HG02973 (cell line): Measurements from ENCODE around the gene EXOC6.
A peak's percentile ranks its signal among the peaks of the same experiment; 100 is the strongest.

Source experiments
- ATAC-seq: cut with Tn5 transposase; IDR thresholded peaks from one replicate; pipeline ENCODE4 v1.9.1; 2021; ENCODE audit warnings: moderate library complexity; ENCODE audit not compliant: unreplicated experiment

The EXOC6 gene

DNA sequence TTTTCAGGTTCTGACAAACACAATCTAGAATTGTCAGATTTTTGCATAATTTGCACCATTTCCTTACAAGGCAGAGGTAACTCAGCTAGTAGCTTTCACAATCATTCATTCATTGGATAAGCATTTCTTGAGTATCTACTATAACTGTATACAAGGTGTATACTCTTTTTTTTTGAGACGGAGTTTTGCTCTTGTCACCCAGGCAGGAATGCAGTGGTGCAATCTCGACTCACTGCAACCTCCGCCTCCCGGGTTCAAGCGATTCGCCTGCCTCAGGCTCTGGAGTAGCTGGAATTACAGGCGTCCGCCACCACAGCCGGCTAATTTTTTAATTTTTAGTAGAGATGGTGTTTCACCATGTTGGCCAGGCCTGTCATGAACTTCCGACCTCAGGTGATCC lies 16.2 kb upstream of the EXOC6 start:
- no peak for ATAC-seq

GRCh38 chr10:92832998-92833650 lies 15.2 kb upstream of the EXOC6 start:
- ATAC-seq = no peak

DNA sequence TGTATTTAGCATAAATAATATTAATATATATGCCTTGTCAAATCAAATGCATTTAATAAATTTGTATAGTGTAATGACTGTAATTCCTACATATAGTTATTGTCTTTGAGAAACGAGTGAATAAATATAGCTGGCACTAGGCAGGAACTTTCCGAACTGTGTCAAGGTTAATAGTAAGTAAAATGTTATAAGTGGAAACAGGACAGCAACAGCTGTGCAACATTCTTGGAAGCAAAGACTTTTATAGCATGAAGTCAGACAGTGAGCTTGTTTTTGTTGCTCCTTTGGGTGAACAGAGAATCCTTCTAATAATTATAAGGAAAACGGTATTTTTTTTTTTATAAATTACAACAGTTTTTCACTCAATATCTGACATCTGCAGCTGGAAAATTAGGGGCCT lies 14.0 kb upstream of the EXOC6 start:
- ATAC-seq = no peak

DNA sequence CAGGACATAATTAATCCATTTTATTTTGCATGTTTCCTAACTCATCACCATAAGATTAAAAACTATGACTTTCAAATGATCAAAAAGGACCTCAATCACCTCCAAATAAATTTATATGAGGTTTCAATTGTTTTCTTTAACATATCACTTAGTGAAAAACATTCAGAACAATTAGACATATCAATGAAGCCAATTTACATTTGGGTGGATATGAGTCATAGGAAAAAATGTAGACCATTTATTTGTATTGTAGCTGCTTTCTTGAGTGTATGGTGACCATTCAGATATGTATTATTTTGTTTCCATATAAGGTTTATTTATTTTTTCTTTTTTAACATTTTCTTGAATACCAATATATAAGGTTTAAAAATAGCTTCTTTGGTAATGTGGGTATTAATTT lies 13.3 kb upstream of the EXOC6 start:
- no peak for ATAC-seq

DNA sequence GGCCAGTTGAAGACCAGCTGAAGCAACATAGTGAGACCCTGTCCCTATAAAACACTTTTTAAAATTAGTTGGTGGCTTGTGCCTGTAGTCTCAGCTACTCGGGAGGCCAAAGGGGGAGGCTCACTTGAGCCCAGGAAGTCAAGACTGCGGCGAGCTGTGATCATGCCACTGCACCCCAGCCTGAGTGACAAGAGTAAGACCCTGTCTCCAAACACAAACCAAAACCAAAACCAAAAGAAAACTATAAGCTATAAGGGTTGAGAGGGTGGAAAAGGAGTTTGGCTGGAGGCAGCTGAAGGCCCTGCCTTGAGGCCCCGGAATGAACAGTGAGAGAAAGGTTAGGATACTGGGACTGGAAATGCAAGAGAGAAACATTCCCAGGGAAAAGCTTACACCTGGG lies 10.9 kb upstream of the EXOC6 start:
- no peak for ATAC-seq

DNA sequence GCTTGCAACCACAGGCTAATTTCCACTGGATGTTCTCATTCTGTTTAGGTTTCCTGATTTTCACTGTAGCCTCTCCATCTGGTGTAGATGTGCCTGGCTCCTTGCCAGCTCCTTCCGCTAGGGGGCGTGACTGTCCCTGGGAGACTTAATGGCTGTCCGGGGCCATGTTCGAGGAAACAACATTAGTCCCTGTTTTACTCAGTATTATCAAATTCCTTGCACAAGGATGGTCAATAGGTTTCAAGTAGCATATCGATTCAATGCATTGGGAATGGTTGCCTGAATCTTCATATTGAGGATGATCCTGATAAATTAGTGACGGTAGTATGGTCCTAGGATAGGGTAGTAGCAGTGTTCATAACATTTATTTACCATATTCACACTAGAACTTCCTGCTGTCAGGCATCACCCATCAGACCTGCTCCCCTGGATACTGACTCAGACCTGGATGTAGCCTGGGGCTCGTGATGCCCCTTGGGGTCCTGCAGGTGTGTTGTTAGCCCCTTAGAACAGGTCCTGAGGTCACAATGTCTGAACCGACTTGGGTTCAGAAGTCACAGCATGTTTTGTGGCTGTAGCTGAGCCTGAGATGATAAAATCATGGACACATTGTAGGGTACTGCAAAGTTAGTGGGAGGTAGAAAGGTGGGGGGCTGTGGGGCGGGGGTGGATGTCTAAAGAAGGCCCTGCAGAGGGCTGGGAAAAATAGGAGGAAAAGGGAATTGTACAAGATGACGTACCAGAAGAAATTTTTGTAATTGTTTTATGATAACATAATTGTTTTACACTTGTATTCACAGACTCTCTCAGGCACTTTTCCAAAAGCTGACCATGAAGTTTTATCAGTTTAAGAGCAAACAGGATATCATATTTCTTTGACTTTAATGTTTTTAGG lies 8.9 kb upstream of the EXOC6 start:
- ATAC-seq = no peak

DNA sequence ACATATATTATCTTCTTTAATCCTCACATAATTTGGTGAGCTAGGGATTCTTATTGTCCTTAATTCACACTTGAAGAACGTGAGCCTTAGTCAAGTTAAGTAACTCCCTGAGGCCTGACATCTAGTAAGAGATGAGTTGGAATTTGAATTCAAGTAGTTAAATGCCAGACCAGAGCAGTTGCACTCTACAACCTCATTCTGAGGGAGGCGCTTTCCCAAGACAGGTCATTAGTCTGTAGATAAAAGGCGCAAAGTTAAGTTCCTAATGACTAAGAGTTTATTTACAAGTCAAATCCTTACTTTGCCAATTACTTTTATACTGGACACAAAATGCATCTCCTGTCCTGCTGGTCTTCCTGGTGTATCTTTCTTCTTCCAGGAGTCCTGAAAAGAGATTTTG lies 3.6 kb upstream of the EXOC6 start:
- no peak for ATAC-seq

- no peak for ATAC-seq
Measured at GRCh38 chr10:92845921-92846320, 2.4 kb upstream of the EXOC6 start.

GRCh38 chr10:92846344-92846743 lies 2.0 kb upstream of the EXOC6 start:
- ATAC-seq = no peak

- no peak for ATAC-seq
Measured at GRCh38 chr10:92846854-92847201, 1.5 kb upstream of the EXOC6 start.

DNA sequence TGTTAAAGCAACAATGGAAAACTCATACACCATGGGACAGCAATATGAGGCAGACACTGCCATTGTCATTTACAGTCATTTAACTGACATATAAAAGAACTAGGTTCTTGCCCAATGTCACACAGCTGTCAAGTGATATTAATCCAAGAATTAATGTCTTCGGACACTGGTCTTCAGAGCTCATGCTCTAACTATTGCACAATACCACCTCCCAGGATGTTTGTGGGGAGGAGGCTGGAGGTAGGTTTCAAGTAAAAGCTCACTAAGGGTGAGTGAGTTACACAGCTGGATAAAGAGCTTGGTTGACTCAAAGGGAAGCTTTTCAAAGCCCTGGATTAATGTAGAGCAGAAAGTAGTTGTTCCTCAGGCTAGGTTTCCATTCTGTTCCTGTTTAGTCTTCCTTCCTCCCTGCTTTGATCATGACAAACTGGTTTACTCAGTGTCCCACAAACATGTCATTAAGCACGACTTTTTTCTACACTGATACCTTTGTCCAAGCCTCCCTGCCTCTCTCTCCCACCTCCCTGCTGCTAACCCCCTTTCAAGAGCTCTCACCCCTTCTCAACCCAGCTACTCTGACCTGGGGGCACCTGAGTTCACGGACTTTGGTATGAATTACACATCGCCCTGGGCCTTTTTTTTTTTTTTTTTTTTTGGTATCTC lies 987 bp upstream of the EXOC6 start:
- ATAC-seq = no peak

DNA sequence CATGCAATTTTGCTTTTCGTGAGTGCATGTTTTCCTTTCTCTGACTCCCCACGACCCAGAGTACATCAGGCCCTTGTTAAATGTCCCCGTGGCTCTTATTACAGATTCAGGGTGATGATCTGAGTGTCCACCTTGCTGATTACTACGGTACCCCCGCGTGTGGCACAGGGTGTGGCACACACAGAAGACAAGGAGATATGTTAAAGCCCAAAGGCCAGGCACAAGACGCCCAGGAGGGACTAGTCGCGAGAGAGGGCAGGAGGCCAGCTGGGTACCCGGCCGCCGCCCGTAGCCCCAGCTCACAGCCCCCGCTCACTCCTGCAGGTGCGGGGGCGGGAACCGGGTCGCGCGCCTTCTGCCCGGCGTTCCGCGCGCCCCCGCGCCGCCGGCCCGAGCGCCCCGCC lies 281 bp upstream of the EXOC6 start:
- ATAC-seq = peak; percentile 40

DNA sequence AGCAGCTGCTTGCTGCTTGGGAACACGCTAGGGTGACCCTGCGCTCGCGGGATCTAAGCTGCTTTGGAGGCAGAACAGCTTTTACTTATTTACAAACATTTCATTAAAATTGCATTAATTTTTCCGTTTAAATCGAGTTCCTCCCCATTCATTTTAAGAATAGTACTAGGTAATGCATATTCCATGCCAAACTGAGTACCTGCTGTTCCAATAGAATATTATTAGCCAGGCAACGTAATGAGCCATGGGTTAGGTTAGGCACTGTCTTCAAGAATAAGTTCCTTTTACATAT lies 860 bp downstream of the EXOC6 start:
- no peak for ATAC-seq

DNA sequence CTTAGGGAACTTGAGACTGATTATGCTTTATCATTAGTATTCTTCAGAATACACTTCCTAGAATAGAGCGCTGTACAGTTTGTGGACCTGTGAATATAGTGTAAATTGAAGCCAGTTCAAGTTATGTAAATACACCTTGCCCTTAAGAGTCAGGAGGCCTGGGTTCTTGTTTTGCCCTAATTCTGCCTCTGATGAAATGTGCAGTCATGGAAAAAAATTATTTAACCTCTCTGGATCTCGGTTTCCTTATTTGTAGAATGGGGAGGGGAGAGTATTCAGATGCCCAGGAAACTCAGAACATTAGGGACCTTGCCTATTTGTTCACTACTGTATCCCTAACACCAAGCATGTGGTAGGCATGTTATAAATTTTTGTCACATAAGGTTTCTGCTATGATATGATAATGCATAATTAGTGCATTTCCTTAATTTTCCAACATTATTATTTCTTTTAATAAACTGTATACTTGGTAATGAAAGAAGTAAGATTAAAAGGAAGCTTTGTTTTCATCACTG lies 1.3 kb downstream of the EXOC6 start:
- ATAC-seq = no peak

- no peak for ATAC-seq
Measured at GRCh38 chr10:92850185-92850584, 1.9 kb downstream of the EXOC6 start.

DNA sequence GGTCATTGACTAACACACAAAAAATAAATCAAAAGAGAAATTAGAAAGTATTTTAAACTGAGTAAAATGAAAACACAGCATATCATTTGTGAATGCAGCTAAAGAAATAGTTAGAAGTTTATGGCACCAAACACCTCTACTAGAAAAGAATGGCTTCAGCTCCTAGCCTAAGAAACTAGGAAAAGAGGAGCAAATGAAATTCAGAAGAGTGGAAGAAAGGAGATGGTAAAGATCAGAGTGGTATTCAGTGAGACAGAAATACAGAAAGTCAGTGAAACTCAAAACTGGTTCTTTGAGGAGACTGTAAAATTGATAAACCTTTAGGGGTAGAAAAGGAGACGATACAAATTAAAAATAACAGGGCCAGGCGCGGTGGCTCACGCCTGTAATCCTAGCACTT lies 2.7 kb downstream of the EXOC6 start:
- ATAC-seq = no peak

GRCh38 chr10:92855560-92855959 lies 7.2 kb downstream of the EXOC6 start:
- ATAC-seq = no peak

DNA sequence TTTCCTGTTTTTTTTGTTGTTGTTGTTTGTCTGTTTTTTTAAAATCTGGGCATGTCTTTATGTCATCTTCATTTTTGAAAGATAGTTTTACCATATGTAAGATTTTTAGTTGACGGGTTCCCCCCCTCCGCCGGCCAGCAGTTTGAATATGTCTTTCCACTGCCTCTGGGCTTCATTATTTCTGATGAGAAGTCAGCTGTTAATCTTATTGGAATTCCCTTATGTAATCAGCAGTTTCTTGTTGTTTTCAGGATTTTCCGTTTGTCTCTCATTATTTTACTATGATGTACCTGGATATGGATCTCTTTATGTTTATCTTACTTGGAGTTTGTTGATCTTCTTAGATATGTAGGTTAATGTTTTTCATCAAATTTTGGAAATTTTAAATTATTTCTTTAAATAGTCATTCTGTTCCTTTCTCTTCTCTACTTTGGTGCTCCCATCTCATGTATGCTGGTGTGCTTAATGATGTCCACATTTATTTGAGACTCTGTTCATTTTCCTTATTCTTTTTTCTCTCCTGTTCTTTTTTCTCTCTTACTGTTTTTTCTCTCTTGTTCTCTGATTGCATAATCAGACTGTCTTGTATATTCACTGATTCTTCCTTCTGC lies 9.7 kb downstream of the EXOC6 start:
- no peak for ATAC-seq

- no peak for ATAC-seq
Measured at GRCh38 chr10:92867235-92867634, 18.9 kb downstream of the EXOC6 start.

DNA sequence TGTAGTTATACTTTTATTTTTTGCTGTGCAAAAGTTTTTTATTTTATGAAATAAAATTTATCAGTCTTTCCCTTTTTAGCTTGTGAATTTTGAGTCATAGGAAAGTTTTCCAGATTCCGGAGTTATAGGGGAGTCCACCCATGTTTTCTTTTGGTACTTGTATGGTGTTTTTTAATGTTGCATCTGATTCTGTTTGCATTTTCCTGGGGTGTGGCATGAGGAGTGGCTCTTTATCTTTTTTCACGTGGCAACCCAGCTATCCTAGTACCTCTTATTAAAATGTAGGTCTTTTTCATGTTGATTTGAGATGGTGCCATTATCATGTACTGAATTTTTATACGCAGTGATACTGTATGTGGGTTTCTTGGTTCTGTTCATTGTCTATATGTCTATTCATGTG lies 19.7 kb downstream of the EXOC6 start:
- no peak for ATAC-seq

DNA sequence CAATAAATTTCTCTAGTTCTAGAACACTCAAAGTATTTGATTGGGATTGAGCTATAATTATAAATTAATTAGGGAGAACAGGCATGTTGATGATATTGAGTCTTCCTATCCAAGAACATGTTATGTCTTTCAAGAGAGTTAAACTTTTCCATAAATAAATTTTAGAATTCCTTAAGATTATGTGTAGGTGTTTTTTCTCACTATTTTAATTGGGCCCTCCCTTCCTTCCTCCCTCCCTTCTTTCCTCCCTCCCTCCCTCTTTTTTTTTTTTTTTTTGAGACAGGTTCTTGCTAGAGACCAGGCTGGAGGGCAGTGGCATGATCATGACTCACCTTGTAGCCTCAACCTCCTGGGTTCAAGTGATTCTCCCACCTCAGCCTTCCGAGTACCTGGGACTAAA lies 20.2 kb downstream of the EXOC6 start:
- no peak for ATAC-seq

- ATAC-seq = no peak
Measured at GRCh38 chr10:92873029-92873428, 24.7 kb downstream of the EXOC6 start.
